ENCODE data around the gene KRTAP19-1. TPM values are rescaled to one million over a fixed set of nuclear protein-coding genes. Genes with fewer than 3 reads are reported as not detected.

Gene KRTAP19-1
- total and polyA plus RNA-seq, 9 of the 15 experiments (the other 6 are each of a cell fraction or from before 2014, with no cell fraction given) = not detected

DNA sequence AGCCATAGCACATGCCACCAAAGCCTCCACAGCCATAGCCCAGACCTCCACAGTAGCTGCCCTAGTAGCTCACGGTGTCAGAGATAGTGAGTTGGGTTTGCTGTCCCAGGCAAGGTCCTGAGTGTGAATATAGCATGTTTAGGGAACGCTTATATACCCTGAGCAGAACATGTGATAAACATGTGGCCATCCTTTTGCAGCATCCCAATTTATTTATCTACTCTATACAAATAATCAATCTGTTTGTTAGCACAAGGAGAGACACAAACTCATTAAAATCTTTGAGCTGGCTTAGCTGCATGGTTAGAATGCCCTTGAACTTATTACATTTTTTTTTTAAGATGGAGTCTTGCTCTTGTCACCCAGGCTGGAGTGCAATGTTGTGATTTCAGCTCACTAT, 7.2 kb upstream of the KRTAP19-1 start, which contains the start of gene KRTAP19-2:
KRTAP19-2 (minus strand) TSS at position 101 of the 400 bp plus-strand sequence; CDS start at position 13, 88 bp downstream.
- Histone ChIP-seq H3K9ac (ENCODE audit: insufficient read depth in 1 of 2, low read depth in 2 of 2, low read length in 2 of 2) (no peak within 1 kb of the TSS), H3K4me1 (replicated peaks in 1 of 2; ENCODE audit: control insufficient read depth in 2 of 2, insufficient read depth in 2 of 2, low read length in 2 of 2) (no peaks in the 10 kb centered on the region), H3K9me3 (replicated peaks; ENCODE audit: control insufficient read depth, insufficient read depth, low read depth, low read length) (no peaks in the 10 kb centered on the region; the same call in 1 of the 2 replicates), H3K27me3 (ENCODE audit: control insufficient read depth in 2 of 2, insufficient read depth in 2 of 2, low read length in 2 of 2) (no peaks in the 10 kb centered on the region), H3K79me2 (ENCODE audit: control insufficient read depth, insufficient read depth, low read length) (no peaks in the 10 kb centered on the region), H4K20me1 (replicated peaks; ENCODE audit: control insufficient read depth, insufficient read depth, low read length) (no peaks in the 10 kb centered on the region), H3K4me2 (ENCODE audit: insufficient read depth, low read length) (no peak within 1 kb of the TSS), H2AFZ (ENCODE audit: low read depth, low read length) (no peak within 1 kb of the TSS), H3K36me3 (ENCODE audit: control insufficient read depth, insufficient read depth, low read length) (no peaks in the 10 kb centered on the region), H3K9me1 (ENCODE audit: control insufficient read depth, insufficient read depth, low read length) (no peaks in the 10 kb centered on the region), H3K4me3 (no peak within 1 kb of the TSS), H3K27ac (ENCODE audit: extremely low read depth, low read depth, low read length) (no peak within 1 kb of the TSS)
- ATAC-seq (no peak), FAIRE-seq (no peak), DNase-seq (ENCODE audit: extremely low read depth in 1 of 4, low spot score in 3 of 4) (no peak)
- TF ChIP-seq NFIX (CRISPR knock-in tag; IDR thresholded peaks at IDR 0.05; ENCODE audit: low read depth) (no peak), FOXK1 (CRISPR knock-in tag; IDR thresholded peaks at IDR 0.05; ENCODE audit: borderline replicate concordance) (no peak), ETV6 (IDR thresholded peaks at IDR 0.05; ENCODE audit: borderline replicate concordance in 1 of 2, low read depth in 2 of 2, low read length in 1 of 2) (no peak), ETV6 (CRISPR knock-in tag; IDR thresholded peaks at IDR 0.05; ENCODE audit: borderline replicate concordance) (no peak), PHTF2 (CRISPR knock-in tag; IDR thresholded peaks at IDR 0.05) (no peak), POLR3G (IDR thresholded peaks at IDR 0.05; ENCODE audit: extremely low read depth, insufficient read length, insufficient replicate concordance) (no peak), KHSRP (IDR thresholded peaks at IDR 0.05) (no peak), COPS2 (conservative IDR thresholded peaks at IDR 0.05) (no peak), ZNF408 (CRISPR knock-in tag; IDR thresholded peaks at IDR 0.05; ENCODE audit: low read depth) (no peak), MED1 (CRISPR knock-in tag; IDR thresholded peaks at IDR 0.05; ENCODE audit: borderline replicate concordance) (no peak), KDM5B (IDR thresholded peaks at IDR 0.05; ENCODE audit: insufficient replicate concordance, low read depth, low read length) (no peak), LEF1 (IDR thresholded peaks at IDR 0.05) (no peak), CBX2 (IDR thresholded peaks at IDR 0.05; ENCODE audit: insufficient read depth, low read length, poor library complexity, severe bottlenecking) (no peak)
- TF ChIP-seq, protein P1, sequence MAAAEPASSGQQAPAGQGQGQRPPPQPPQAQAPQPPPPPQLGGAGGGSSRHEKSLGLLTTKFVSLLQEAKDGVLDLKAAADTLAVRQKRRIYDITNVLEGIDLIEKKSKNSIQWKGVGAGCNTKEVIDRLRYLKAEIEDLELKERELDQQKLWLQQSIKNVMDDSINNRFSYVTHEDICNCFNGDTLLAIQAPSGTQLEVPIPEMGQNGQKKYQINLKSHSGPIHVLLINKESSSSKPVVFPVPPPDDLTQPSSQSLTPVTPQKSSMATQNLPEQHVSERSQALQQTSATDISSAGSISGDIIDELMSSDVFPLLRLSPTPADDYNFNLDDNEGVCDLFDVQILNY (CRISPR knock-in tag; IDR thresholded peaks at IDR 0.05) = no peak
- TF ChIP-seq, protein P2, sequence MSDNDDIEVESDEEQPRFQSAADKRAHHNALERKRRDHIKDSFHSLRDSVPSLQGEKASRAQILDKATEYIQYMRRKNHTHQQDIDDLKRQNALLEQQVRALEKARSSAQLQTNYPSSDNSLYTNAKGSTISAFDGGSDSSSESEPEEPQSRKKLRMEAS (CRISPR knock-in tag; IDR thresholded peaks at IDR 0.05) = no peak
- TF ChIP-seq, protein P3, sequence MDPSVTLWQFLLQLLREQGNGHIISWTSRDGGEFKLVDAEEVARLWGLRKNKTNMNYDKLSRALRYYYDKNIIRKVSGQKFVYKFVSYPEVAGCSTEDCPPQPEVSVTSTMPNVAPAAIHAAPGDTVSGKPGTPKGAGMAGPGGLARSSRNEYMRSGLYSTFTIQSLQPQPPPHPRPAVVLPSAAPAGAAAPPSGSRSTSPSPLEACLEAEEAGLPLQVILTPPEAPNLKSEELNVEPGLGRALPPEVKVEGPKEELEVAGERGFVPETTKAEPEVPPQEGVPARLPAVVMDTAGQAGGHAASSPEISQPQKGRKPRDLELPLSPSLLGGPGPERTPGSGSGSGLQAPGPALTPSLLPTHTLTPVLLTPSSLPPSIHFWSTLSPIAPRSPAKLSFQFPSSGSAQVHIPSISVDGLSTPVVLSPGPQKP (CRISPR knock-in tag; IDR thresholded peaks at IDR 0.05) = no peak
- TF ChIP-seq, protein P4, sequence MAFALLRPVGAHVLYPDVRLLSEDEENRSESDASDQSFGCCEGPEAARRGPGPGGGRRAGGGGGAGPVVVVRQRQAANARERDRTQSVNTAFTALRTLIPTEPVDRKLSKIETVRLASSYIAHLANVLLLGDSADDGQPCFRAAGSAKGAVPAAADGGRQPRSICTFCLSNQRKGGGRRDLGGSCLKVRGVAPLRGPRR (CRISPR knock-in tag; IDR thresholded peaks at IDR 0.05) = no peak
- TF ChIP-seq, protein P5, sequence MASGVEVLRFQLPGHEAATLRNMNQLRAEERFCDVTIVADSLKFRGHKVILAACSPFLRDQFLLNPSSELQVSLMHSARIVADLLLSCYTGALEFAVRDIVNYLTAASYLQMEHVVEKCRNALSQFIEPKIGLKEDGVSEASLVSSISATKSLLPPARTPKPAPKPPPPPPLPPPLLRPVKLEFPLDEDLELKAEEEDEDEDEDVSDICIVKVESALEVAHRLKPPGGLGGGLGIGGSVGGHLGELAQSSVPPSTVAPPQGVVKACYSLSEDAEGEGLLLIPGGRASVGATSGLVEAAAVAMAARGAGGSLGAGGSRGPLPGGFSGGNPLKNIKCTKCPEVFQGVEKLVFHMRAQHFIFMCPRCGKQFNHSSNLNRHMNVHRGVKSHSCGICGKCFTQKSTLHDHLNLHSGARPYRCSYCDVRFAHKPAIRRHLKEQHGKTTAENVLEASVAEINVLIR (CRISPR knock-in tag; IDR thresholded peaks at IDR 0.05) = no peak
- in situ Hi-C loops (cut with MboI) = no loop called here
- POLR2A ChIA-PET = no interaction called here
- intact Hi-C loops (cut with micrococcal nuclease) = no loop called here
- WGBS (ENCODE audit: insufficient coverage, low coverage, missing lambda C conversion rate) = 3% methylated on average over 2 of the region's 2 CpGs
- BruUV-seq (replicated peaks) = no TSS peak
- CTCF ChIA-PET (ENCODE audit: low intra/inter-chr PET ratio) = no interaction called here
